DOHH2 (cell line): Measurements from ENCODE around the gene ECT2L.

Source experiments
- EZH2phosphoT487 ChIP-seq: fragments of 200-600 bp; sonication (generic); IDR thresholded peaks from 2 replicates; pipeline ENCODE4 v1.6.1; 2017; ENCODE audit warnings: borderline replicate concordance, mild to moderate bottlenecking, antibody characterized with exemption, low read length, moderate library complexity, mixed read lengths
- TF ChIP-seq, protein P1 (sequence below): fragments of 200-600 bp; sonication (generic); IDR thresholded peaks from one replicate; pipeline ENCODE4 v1.5.1; 2014; ENCODE audit warnings: antibody characterized with exemption, mild to moderate bottlenecking, low read depth, low read length; ENCODE audit not compliant: poor library complexity, severe bottlenecking

DNA sequence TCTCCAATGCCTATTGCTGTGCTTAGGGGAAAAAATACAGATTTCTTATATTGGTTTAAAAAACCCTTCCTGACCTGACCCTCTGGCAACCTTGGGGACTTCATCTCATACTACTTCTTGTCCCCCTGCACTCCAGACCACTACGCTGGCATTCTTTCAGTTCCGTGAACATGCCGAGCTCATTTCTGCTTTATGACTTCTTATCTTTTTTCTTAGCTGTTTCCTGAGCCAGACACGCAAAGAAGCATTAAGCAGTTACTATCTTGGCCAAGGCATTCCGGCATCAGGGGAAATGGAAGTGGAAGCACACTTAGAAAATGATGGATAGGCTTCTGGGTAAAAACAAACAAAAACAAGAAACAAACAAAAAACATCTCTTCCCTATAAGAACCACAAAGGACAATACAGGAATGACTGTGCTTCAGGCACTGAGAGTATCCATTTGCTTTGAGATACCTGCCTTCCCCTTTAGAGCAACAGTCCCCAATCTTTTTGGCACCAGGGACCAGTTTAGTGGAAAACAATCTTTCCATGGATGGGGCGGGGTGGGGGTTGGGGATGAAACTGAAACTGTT, 26.7 kb upstream of the ECT2L start:
- TF ChIP-seq, protein P1, sequence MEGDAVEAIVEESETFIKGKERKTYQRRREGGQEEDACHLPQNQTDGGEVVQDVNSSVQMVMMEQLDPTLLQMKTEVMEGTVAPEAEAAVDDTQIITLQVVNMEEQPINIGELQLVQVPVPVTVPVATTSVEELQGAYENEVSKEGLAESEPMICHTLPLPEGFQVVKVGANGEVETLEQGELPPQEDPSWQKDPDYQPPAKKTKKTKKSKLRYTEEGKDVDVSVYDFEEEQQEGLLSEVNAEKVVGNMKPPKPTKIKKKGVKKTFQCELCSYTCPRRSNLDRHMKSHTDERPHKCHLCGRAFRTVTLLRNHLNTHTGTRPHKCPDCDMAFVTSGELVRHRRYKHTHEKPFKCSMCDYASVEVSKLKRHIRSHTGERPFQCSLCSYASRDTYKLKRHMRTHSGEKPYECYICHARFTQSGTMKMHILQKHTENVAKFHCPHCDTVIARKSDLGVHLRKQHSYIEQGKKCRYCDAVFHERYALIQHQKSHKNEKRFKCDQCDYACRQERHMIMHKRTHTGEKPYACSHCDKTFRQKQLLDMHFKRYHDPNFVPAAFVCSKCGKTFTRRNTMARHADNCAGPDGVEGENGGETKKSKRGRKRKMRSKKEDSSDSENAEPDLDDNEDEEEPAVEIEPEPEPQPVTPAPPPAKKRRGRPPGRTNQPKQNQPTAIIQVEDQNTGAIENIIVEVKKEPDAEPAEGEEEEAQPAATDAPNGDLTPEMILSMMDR, result no peak
- TF ChIP-seq EZH2phosphoT487, result no peak
